ENCODE measurements around the gene CFAP53.
"Not testable (repeated sequence)": the region's sequence is repeated elsewhere in the genome, so short reads cannot be mapped to it uniquely, and the experiment has no call there.

Gene CFAP53, protein sequence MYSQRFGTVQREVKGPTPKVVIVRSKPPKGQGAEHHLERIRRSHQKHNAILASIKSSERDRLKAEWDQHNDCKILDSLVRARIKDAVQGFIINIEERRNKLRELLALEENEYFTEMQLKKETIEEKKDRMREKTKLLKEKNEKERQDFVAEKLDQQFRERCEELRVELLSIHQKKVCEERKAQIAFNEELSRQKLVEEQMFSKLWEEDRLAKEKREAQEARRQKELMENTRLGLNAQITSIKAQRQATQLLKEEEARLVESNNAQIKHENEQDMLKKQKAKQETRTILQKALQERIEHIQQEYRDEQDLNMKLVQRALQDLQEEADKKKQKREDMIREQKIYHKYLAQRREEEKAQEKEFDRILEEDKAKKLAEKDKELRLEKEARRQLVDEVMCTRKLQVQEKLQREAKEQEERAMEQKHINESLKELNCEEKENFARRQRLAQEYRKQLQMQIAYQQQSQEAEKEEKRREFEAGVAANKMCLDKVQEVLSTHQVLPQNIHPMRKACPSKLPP
- 0.39 to 1.4 (median 1.3) reads per million in 3 experiments for total RNA-seq

DNA sequence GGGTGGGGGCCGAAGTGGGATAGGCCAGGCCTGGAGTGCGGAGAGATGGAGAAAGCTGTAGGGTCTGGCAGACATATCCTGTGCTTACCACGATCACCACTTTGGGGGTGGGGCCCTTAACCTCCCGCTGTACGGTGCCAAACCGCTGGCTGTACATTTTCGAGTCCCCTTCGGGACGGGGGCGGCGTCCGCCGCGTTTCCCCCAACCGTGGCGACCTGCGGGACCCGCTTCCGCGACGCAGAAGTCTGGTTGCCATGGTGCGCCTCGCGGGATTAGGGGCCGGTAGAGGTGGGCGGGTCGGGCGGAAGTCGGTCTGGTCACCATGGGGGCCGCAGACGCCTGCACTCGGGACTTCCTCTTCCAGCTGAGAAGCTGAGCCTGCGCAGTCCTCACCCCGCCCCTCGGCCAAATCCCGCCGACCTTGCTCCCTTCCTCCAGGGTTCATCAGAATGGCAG lies at the start of gene CFAP53:
Gene CFAP53 (minus strand): TSS at position 248 of the 457 bp plus-strand sequence. CDS start 91 bp downstream, at position 157.
- peak; percentile 75 for DNase-seq

GRCh38 chr18:50315100-50315871 lies 49.0 kb upstream of the CFAP53 start:
- DNase-seq, result no peak

DNA sequence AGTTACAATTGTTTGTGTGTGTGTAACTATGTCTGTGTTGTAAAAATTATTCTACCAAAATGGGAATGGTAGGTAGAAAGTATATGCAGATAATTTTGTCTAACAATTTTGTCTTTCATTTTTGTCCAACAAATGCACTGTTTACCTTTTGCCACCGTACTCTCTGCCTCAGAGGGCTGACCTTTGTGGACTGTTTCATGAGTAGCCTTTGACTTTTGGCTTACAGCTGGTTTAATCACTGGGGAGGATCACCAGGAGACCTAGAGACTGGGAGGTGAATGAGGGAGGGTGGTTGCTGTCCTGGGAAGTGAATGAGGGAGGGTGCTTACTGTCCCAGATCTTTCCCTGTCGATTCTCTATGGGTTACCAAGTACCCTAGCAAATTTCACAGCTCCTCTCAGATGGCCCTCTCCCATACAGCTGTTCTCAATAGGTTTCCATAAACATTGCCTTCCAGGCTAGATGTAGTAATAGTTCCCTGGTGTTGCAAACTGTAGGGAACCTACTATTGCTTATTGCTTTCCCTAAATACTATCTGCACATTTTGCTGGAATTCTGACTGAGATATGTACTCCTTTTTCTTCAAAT lies 47.7 kb upstream of the CFAP53 start:
- no peak for DNase-seq

GRCh38 chr18:50313031-50313607 lies 46.8 kb upstream of the CFAP53 start:
- no peak for DNase-seq

DNA sequence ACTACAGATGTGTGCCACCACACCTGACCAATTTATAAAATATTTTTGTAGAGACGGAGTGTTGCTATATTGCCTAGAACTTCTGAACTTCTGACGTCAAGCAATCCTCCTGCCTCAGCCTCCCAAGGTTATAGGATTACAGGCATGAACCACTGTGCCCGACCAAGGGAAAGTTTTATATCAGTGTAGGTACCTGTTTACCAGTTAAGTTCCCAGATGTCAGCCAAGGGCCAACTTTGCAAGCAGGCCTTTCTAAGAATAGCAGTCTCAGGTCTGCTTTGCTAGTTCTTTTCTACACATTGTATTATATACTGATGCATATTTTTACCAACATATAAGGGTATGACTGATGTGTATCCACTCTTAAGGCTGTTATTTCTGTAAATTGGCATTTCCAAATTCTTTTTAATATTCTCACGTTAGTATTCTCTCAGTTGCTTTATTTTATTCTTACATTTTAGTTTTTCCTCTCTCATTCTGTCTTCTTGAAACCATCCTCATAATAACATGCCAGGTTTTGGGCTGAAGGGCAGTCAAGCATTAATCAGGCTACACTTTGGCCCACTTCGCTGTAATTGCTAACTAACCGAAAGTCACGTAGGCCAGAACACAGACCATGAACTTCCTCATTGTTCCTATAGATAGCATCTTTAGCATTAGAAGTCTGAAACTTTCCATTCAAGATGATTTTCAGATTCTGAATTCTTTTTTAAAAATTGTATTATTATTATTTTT lies 46.2 kb upstream of the CFAP53 start:
- no peak for DNase-seq

- no peak for DNase-seq
These were observed 45.4 kb upstream of the CFAP53 start for GRCh38 chr18:50311650-50312049.

- DNase-seq, result no peak
These were observed 43.8 kb upstream of the CFAP53 start for GRCh38 chr18:50310080-50310479.

DNA sequence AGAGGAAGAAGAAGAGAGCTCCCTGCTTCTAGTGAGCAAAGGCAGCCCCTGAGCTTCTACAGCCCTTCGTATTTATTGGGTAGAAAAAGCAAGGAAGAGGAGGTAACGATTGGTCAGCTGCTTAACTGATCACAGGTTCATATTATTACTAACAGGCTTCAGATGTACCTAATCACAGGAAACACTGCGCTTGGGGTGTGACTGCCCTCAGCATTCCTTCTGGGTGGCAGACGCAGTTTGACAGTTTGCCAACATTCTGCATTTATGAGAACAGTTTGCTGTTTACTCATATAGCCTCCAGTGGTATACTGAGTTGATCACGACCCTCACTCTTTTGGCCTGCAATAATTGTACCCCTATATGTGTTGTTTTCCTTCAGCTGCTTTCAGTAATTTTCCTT lies 42.6 kb upstream of the CFAP53 start:
- DNase-seq, result not testable (repeated sequence)

DNA sequence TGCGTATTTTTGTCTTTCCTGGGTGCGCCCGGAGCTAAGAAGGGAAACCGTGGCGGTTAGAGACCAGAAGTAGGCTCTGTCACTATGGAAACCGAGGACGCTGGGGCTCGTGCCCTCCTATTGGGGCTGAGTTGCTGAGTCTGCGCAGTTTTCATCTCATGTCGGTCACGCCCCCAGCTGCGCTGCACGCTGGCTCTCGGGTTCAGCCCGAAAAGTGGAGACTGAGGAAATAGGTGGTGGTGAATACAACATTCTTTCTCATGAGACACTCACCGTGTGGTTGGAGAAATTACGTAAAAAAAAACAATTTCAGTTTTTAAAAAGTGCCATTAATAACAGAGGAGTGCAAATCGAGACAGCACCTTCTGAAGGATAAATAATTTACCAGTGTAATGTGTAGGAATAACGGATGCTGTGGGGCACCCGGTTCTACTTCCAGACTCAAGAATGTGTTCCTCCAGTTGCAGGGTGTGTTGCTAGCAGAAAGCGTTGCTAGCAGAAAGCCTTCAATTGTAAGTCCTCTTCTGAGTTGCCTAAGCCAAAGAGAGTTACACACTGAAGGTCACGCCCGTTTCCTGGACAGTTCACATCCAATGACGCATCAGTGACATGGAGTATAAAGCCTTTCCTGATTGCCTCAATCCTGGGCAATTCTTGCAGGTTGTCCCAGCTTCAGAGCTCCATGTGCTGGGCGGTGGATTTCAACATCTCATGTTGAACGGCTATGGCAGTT lies 41.6 kb upstream of the CFAP53 start:
- peak; percentile 88 for DNase-seq

GRCh38 chr18:50307400-50307737 lies 41.1 kb upstream of the CFAP53 start:
- DNase-seq, result no peak

DNA sequence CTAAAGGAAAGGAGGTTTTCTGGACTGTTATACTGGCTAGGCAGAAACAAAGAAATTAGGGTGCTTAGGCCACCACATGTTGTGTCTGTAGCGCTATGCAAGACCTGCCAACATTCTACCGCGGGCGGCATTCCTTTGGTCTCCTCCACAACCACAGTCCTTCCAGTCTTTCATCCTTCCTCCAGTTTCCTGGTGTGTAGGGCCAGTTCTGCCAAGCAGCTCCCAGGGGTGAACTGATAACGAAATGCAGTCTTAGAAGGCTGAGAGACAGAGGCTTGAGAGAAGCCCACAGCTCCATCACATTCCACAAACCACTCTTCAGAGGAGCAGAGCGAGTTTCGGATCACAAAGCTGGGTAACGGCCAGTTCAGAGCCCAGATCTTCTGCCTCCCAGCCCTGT lies 40.6 kb upstream of the CFAP53 start:
- no peak for DNase-seq

DNA sequence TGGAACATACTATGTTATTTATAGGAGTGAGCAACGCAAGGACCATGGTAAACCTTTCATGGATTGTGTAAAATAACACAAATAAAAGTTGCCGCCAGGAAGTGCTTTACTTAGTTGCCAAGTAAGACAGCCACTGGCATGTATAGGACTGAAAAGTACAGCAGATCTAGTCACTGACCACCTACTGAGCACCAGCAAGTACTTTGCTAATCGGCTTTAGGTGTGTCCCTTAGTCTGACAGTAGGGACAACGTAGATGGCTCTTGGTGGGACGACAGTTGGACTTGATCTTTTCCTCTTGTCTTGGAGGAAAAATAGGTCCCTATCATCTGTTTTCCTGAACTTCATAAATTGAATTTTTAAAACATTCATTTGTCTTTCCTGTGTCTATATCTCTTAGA lies 34.8 kb upstream of the CFAP53 start:
- no peak for DNase-seq

- no peak for DNase-seq
These were observed 33.5 kb upstream of the CFAP53 start for GRCh38 chr18:50299626-50300388.

DNA sequence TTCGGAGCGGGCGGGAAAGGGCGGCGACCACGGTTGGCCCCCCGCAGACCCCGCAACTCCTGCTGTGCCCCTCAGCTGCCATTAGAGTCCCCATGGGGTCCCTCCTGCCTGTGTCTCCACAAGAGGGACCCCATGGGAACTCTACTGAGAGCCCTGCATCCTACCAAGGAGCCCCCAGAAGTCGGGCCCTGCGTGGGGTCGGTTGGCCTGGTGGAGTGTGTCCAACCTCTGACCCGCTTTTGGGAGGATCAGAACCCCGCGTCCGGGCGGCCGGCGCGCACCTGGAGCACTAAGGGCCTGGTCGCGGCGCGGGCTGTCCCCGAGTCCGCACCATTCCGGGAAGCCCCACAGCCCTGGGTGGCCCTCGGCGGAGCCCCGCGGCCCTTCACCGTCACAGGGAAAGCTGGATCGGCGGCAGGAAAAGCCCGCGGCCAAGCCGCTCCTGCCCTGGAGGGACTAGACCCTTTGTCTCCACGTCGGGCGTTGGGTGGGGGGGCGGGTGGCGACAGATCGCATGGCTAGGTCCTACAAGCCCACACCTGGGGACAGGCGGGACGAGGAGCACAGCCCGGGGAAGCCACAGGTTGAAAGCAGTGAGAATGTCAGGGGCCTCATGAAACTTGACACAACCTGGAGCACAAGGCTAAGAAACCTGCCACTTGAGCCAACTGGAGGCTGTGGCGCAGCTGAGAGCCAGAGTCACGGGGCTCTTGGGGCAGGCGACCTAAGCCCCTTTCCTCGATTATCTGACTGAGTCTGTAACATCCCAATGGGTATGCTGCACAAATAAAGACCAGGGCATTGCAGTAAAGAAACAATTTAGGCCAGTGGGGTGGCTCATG lies 32.4 kb upstream of the CFAP53 start:
- DNase-seq, result no peak

DNA sequence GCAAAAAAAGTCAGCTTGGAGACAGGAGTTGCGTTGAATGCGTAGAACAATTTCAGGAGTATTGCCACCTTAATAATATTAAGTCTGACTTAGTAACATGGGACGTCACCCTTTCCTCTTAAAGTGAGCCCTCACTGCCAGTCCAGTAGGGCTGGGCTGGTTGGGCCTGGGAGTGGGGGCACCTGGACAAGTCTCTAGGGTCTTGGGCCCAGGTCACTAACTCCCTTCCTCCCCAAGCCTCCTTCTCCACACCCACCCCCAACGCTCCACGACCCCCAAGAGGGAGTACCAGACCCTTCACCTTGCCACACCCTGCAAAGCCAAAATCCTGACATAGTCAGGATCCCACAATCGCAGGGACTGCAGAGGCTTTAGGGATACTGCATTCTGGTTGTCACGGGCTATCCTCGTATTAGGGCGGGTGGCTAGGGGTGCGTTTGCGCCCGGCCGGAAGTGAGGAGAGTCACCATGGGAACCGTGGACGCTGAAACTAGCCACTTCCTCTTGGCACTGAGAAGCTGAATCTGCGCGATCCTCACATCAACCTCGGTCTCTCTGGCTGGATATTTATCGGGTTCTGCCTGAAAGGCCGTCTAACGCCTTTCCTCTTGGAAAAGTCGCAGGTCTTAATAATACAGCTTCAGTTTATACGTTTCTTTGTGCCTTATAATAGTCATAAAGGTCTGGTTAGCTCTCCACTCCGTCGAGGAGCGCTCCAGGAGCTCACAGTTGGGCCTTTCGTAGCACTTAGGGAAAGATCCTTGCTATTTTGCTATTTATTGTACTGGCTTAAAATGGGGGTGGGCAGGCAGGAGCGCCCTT lies 31.5 kb upstream of the CFAP53 start:
- DNase-seq, result peak; percentile 60

GRCh38 chr18:50293039-50293438 lies 26.7 kb upstream of the CFAP53 start:
- no peak for DNase-seq

- DNase-seq, result no peak
These were observed 22.8 kb upstream of the CFAP53 start for GRCh38 chr18:50289108-50289443.

DNA sequence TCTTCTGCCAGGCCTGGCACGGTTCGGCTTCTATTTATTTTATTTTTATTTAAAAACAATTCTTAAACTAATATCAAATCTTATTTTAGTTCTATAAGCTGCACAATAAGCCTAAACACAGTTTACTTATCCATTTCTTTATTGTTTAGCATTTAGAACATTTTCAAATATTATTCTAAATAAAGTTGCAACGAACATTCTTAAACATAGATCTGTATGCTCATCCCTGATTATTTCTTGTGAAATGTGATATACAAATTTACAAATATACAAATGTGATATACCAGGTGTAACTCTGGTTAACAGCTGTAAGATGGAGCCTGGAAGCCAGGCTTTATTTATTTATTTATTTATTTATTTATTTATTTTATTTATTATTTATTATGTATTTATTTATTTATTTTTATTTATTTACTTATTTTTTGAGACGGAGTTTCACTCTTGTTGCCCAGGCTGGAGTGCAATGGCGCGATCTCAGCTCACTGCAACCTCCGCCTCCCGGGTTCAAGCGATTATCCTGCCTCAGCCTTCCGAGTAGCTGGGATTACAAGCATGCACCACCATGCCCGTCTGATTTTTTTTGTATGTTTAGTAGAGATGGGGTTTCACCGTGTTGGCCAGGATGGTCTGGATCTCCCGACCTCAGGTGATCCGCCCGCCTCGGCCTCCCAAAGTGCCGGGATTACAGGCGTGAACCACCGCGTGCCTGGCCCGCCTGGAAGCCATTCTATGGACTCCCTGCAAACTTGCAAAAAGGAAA lies 22.2 kb upstream of the CFAP53 start:
- DNase-seq, result not testable (repeated sequence)

Measured in central memory CD4-positive, alpha-beta T cell (primary cell).